Heart left ventricle (tissue), 13 donors: ENCODE measurements around the gene TFB1M.
"Not testable (repeated sequence)": the region's sequence is repeated elsewhere in the genome, so short reads cannot be mapped to it uniquely, and the experiment has no call there.

Experiments
- CTCF ChIP-seq, 12 donors: fragments of 200-600 bp; sonication (generic) in 4 of 12; IDR thresholded peaks; one replicate each; pipeline versions ENCODE4 v1.5.0 to v1.8.0; 2018 to 2022; ENCODE audit warnings: antibody characterized with exemption in 12 of 12, mild to moderate bottlenecking in 5 of 12
- POLR2A ChIP-seq, 2 donors: fragments of 450-650 bp; IDR thresholded peaks; one replicate each; pipeline ENCODE4 v1.6.1; 2017; ENCODE audit warnings: antibody characterized with exemption in 2 of 2, mild to moderate bottlenecking in 2 of 2, moderate library complexity in 2 of 2
- donor health status: ischemic (EF 13 %, LVEDD 7.1; RV severe dilation, severe dysfunction).
- donor health status: DM: no; HTN: yes; CAD: no.
- donor health status: DM: no; HTN: no; CAD: no.
- donor health status: ischemic (EF 25% LVEDD 6.9; RV normal size, moderate dysfunction).
- donor health status: ischemic (EF 25% LVEDD 5.7; RV mildly dilated, moderate dysfunction).
- donor health status: ischemic (EF 35%, LVEDD 5.7; RV mildly dilated, moderate dysfunction).
- donor health status: nonischemic (EF 11% LVEDD 7.7; RV severe dilation, severe dysfunction).
- donor health status: DM: yes; HTN: yes; CAD: no.
- donor health status: PGD.
- donor health status: ischemic (EF 29% LVEDD 5.4; RV normal size, mild dysfunction).
- donor health status: nonischemic (EF 23%, LVEDD 6.1; RV moderate dilation, normal function).

- not testable (repeated sequence) for TF ChIP-seq POLR2A, CTCF (IDR thresholded peaks at IDR 0.05)
These were observed 24.0 kb upstream of the TFB1M start for GRCh38 chr6:155338237-155338636.
